PC-9 (cell line): Measurements from ENCODE around the gene DVL1. TPM values are rescaled to one million over a fixed set of nuclear protein-coding genes. Genes with fewer than 3 reads are reported as not detected.

Source experiments
- BruUV-seq: library from RNA; stranded (reverse); fragments of 400-500 nt; replicated peaks from 2 replicates; lab custom pipeline; 2021; lab: Mats Ljungman, UMichigan
- CTCF ChIA-PET: fragments of 300-600 bp; sonication (Branson Sonifier 250); formaldehyde crosslinking; loops from one replicate; lab custom pipeline; 2022; ENCODE audit warnings: antibody characterized with exemption; lab: Charles Lee
- POLR2A ChIA-PET: fragments of 300-600 bp; sonication (Branson Sonifier 250); formaldehyde crosslinking; loops from one replicate; lab custom pipeline; 2022; ENCODE audit warnings: antibody characterized with exemption; ENCODE audit not compliant: unreplicated experiment; lab: Charles Lee
- DNase-seq, 2 experiments: peaks; one replicate each; pipeline versions ENCODE4 v3.0.0 to v3.0.0-alpha.2; 2015 to 2022; ENCODE audit warnings: mixed read lengths in 1 of 2
- H2AFZ ChIP-seq: fragments of 200-600 bp; sonication (generic); 2 replicates; pipeline ENCODE4 v1.8.1; 2017; ENCODE audit warnings: antibody characterized with exemption
- H3F3A ChIP-seq: fragments of 200-600 bp; sonication (generic); 2 replicates; pipeline ENCODE4 v1.8.1; 2017; ENCODE audit warnings: antibody characterized with exemption, mild to moderate bottlenecking, low read depth; ENCODE audit not compliant: insufficient read depth
- H3K27ac ChIP-seq: fragments of 200-600 bp; sonication (generic); 2 replicates; pipeline ENCODE4 v1.6.1; 2016; ENCODE audit warnings: mixed run types
- H3K27me3 ChIP-seq: fragments of 200-600 bp; sonication (generic); 2 replicates; pipeline ENCODE4 v1.6.1; 2016; ENCODE audit warnings: low read depth, mixed run types; ENCODE audit not compliant: insufficient read depth
- H3K36me3 ChIP-seq: fragments of 200-600 bp; sonication (generic); 2 replicates; pipeline ENCODE4 v1.6.1; 2016; ENCODE audit warnings: low read depth, mixed run types
- H3K4me1 ChIP-seq: fragments of 200-600 bp; sonication (generic); replicated peaks from 2 replicates; pipeline ENCODE4 v1.6.1; 2016; ENCODE audit warnings: mixed run types; ENCODE audit not compliant: insufficient read depth
- H3K4me2 ChIP-seq: fragments of 200-600 bp; sonication (generic); 2 replicates; pipeline ENCODE4 v1.6.1; 2017; ENCODE audit warnings: mixed run types
- H3K4me3 ChIP-seq: fragments of 200-600 bp; sonication (generic); 2 replicates; pipeline ENCODE4 v1.6.1; 2016; ENCODE audit warnings: mixed run types
- H3K79me2 ChIP-seq: fragments of 200-600 bp; sonication (generic); 2 replicates; pipeline ENCODE4 v1.6.1; 2017; ENCODE audit warnings: low read depth, mixed run types
- H3K9me2 ChIP-seq: fragments of 200-600 bp; sonication (generic); 2 replicates; pipeline ENCODE4 v1.8.1; 2017; ENCODE audit warnings: mild to moderate bottlenecking; ENCODE audit not compliant: insufficient read depth
- H3K9me3 ChIP-seq: fragments of 200-600 bp; sonication (generic); 2 replicates; pipeline ENCODE4 v1.8.1; 2016; ENCODE audit warnings: low read depth; ENCODE audit not compliant: insufficient read depth
- H4K20me1 ChIP-seq: fragments of 200-600 bp; sonication (generic); 2 replicates; pipeline ENCODE4 v1.8.1; 2017; ENCODE audit not compliant: insufficient read depth
- EZH2 ChIP-seq: fragments of 200-600 bp; sonication (generic); IDR thresholded peaks from 2 replicates; pipeline ENCODE4 v1.8.0; 2017; ENCODE audit warnings: antibody characterized with exemption, low read depth
- intact Hi-C: fragments of 100-400 bp; cut with micrococcal nuclease; formaldehyde crosslinking; loops from one replicate; pipeline ENCODE4 v1.10.0; 2022; ENCODE audit not compliant: unreplicated experiment
- total RNA-seq: library from RNA; stranded (reverse); gene quantifications from 2 replicates; pipeline ENCODE4 v1.2.3, GENCODE V29; 2021
- TF ChIP-seq, protein P1 (sequence below): fragments of 200-600 bp; sonication (generic); conservative IDR thresholded peaks from 2 replicates; pipeline ENCODE4 v1.6.1; 2017; ENCODE audit warnings: mixed run types, antibody characterized with exemption, mild to moderate bottlenecking, moderate library complexity

The DVL1 gene
- total RNA-seq, 1 experiment from 2014 or later, result 95.8 TPM

DNA sequence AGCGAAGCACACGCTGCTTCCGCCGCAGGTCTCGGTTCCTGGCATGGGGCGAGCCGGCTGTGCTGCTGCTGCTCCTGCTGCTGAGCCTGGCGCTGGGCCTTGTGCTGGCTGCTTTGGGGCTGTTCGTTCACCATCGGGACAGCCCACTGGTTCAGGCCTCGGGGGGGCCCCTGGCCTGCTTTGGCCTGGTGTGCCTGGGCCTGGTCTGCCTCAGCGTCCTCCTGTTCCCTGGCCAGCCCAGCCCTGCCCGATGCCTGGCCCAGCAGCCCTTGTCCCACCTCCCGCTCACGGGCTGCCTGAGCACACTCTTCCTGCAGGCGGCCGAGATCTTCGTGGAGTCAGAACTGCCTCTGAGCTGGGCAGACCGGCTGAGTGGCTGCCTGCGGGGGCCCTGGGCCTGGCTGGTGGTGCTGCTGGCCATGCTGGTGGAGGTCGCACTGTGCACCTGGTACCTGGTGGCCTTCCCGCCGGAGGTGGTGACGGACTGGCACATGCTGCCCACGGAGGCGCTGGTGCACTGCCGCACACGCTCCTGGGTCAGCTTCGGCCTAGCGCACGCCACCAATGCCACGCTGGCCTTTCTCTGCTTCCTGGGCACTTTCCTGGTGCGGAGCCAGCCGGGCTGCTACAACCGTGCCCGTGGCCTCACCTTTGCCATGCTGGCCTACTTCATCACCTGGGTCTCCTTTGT, 15.5 kb downstream of the DVL1 start:
- Histone ChIP-seq H3K9me2 (no peaks in the 10 kb centered on the region), H3K36me3 (no peaks in the 10 kb centered on the region; the same call in 1 of the 2 replicates), H3K9me3 (no peaks in the 10 kb centered on the region), H3K4me3 (no peak overlapping the region), H2AFZ (no peak overlapping the region), H3K4me1 (peaks cover 17% of the 10 kb centered on the region), H3F3A (peaks cover 34% of the 10 kb centered on the region; the same call in 1 of the 2 replicates), H4K20me1 (peaks cover 9% of the 10 kb centered on the region), H3K27me3 (no peaks in the 10 kb centered on the region), H3K27ac (no peak overlapping the region), H3K79me2 (no peaks in the 10 kb centered on the region), H3K4me2 (no peak overlapping the region)
- BruUV-seq, result no TSS peak
- POLR2A ChIA-PET, result no interaction called here
- no peak for DNase-seq
- intact Hi-C loops, result no loop called here
- CTCF ChIA-PET, result no interaction called here
- no peak for TF ChIP-seq EZH2

DNA sequence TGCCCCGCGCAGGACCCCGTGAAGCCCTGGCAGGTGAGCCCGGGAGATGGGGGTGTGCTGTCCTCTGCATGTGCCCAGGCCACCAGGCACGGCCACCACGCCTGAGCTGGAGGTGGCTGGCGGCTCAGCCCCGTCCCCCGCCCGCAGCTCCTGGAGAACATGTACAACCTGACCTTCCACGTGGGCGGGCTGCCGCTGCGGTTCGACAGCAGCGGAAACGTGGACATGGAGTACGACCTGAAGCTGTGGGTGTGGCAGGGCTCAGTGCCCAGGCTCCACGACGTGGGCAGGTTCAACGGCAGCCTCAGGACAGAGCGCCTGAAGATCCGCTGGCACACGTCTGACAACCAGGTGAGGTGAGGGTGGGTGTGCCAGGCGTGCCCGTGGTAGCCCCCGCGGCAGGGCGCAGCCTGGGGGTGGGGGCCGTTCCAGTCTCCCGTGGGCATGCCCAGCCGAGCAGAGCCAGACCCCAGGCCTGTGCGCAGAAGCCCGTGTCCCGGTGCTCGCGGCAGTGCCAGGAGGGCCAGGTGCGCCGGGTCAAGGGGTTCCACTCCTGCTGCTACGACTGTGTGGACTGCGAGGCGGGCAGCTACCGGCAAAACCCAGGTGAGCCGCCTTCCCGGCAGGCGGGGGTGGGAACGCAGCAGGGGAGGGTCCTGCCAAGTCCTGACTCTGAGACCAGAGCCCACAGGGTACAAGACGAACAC, 16.3 kb downstream of the DVL1 start:
- CTCF ChIA-PET, result no interaction called here
- intact Hi-C loops, result no loop called here
- H3K9me2 ChIP-seq, result no peaks in the 10 kb centered on the region
- H3K79me2 ChIP-seq, result no peaks in the 10 kb centered on the region
- H3K4me3 ChIP-seq, result no peak overlapping the region
- H3K27me3 ChIP-seq, result no peaks in the 10 kb centered on the region
- no peak for DNase-seq
- H2AFZ ChIP-seq, result no peak overlapping the region
- no peaks in the 10 kb centered on the region for H3K9me3 ChIP-seq
- peaks cover 9% of the 10 kb centered on the region for H4K20me1 ChIP-seq
- peaks cover 38% of the 10 kb centered on the region; the same call in 1 of the 2 replicates for H3F3A ChIP-seq
- BruUV-seq, result no TSS peak
- no peaks in the 10 kb centered on the region for H3K36me3 ChIP-seq
- H3K4me1 ChIP-seq, result peaks cover 17% of the 10 kb centered on the region
- no peak overlapping the region for H3K4me2 ChIP-seq
- no peak overlapping the region for H3K27ac ChIP-seq
- POLR2A ChIA-PET, result no interaction called here
- TF ChIP-seq, protein P1, sequence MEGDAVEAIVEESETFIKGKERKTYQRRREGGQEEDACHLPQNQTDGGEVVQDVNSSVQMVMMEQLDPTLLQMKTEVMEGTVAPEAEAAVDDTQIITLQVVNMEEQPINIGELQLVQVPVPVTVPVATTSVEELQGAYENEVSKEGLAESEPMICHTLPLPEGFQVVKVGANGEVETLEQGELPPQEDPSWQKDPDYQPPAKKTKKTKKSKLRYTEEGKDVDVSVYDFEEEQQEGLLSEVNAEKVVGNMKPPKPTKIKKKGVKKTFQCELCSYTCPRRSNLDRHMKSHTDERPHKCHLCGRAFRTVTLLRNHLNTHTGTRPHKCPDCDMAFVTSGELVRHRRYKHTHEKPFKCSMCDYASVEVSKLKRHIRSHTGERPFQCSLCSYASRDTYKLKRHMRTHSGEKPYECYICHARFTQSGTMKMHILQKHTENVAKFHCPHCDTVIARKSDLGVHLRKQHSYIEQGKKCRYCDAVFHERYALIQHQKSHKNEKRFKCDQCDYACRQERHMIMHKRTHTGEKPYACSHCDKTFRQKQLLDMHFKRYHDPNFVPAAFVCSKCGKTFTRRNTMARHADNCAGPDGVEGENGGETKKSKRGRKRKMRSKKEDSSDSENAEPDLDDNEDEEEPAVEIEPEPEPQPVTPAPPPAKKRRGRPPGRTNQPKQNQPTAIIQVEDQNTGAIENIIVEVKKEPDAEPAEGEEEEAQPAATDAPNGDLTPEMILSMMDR, result no peak
- no peak for TF ChIP-seq EZH2

DNA sequence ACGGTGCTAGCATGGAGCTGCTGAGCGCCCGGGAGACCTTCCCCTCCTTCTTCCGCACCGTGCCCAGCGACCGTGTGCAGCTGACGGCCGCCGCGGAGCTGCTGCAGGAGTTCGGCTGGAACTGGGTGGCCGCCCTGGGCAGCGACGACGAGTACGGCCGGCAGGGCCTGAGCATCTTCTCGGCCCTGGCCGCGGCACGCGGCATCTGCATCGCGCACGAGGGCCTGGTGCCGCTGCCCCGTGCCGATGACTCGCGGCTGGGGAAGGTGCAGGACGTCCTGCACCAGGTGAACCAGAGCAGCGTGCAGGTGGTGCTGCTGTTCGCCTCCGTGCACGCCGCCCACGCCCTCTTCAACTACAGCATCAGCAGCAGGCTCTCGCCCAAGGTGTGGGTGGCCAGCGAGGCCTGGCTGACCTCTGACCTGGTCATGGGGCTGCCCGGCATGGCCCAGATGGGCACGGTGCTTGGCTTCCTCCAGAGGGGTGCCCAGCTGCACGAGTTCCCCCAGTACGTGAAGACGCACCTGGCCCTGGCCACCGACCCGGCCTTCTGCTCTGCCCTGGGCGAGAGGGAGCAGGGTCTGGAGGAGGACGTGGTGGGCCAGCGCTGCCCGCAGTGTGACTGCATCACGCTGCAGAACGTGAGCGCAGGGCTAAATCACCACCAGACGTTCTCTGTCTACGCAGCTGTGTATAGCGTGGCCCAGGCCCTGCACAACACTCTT, 17.0 kb downstream of the DVL1 start:
- Histone ChIP-seq H3K4me2 (no peak overlapping the region), H4K20me1 (peaks cover 5% of the 10 kb centered on the region), H3K27me3 (no peaks in the 10 kb centered on the region), H3K4me3 (no peak overlapping the region), H3K4me1 (peaks cover 17% of the 10 kb centered on the region), H3K36me3 (no peaks in the 10 kb centered on the region), H2AFZ (no peak overlapping the region), H3K27ac (no peak overlapping the region), H3K9me3 (no peaks in the 10 kb centered on the region), H3K9me2 (no peaks in the 10 kb centered on the region), H3K79me2 (0 out of 2 replicates have a peak, but pooled peaks cover 3% of the 10 kb centered on the region), H3F3A (peaks cover 35% of the 10 kb centered on the region; the same call in 1 of the 2 replicates)
- ChIA-PET POLR2A (no interaction called here), CTCF (no interaction called here)
- intact Hi-C loops, result no loop called here
- TF ChIP-seq, protein P1, result no peak
- TF ChIP-seq EZH2, result no peak
- no peak for DNase-seq
- BruUV-seq, result no TSS peak
